Activated naive CD4-positive, alpha-beta T cell treated with anti-CD3 and anti-CD28 coated beads, Interleukin-2, amount 50 U/mL, for 72 hours (primary cell): Measurements from ENCODE around the gene WSB2. TPM values are rescaled to one million over a fixed set of nuclear protein-coding genes. Genes with fewer than 3 reads are reported as not detected.
A peak's percentile ranks its signal among the peaks of the same experiment; 100 is the strongest.
"Not testable (repeated sequence)": the region's sequence is repeated elsewhere in the genome, so short reads cannot be mapped to it uniquely, and the experiment has no call there.

Source experiments
- ATAC-seq, 2 donors: fragments of 150-1000 bp; cut with Tn5 transposase; 2 replicates each; pipeline ENCODE4 v1.10.0; 2021; ENCODE audit warnings: mild to moderate bottlenecking in 2 of 2, moderate library complexity in 2 of 2
- DNase-seq, 2 donors: peaks; one replicate each; pipeline ENCODE4 v3.0.0; 2021 to 2022; ENCODE audit warnings: low spot score in 2 of 2
- H3K27ac Mint-ChIP-seq, 2 donors: one replicate each; pipeline ENCODE4 v1.8.0; 2022; ENCODE audit warnings: mild to moderate bottlenecking in 2 of 2, mixed read lengths in 2 of 2
- H3K36me3 Mint-ChIP-seq, 2 donors: one replicate each; pipeline ENCODE4 v1.8.0; 2022; ENCODE audit warnings: mixed read lengths in 2 of 2
- H3K9me3 Mint-ChIP-seq, 2 donors: one replicate each; pipeline ENCODE4 v1.8.0; 2022; ENCODE audit warnings: mixed read lengths in 2 of 2
- total RNA-seq, 2 donors: library from RNA; stranded (reverse); gene quantifications; one replicate each; pipeline ENCODE4 v1.2.3, GENCODE V29; 2022

The WSB2 gene
- total RNA-seq, 2 donors from 2014 or later: 39.7 to 61.6 TPM

GRCh38 chr12:118022728-118023109 lies 38.3 kb downstream of the WSB2 start:
- DNase-seq (no peak), ATAC-seq (no peak)
- H3K27ac Mint-ChIP-seq: peak overlapping the region in 1 of 2 donors; percentile 88
- no peaks in the 10 kb centered on the region for H3K9me3 Mint-ChIP-seq
- H3K36me3 Mint-ChIP-seq: peaks cover 41 to 69% of the 10 kb centered on the region in 2 donors

- ATAC-seq, H3K9me3 Mint-ChIP-seq, DNase-seq: not testable (repeated sequence)
- peaks cover 46 to 68% of the 10 kb centered on the region in 2 donors for H3K36me3 Mint-ChIP-seq
- H3K27ac Mint-ChIP-seq: peak overlapping the region; percentile 69 to 88
Measured at GRCh38 chr12:118022097-118022727, 38.8 kb downstream of the WSB2 start.

- Mint-ChIP-seq H3K9me3 (no peaks in the 10 kb centered on the region), H3K36me3 (peaks cover 33 to 53% of the 10 kb centered on the region in 2 donors), H3K27ac (peak overlapping the region in 1 of 2 donors; percentile 55)
- DNase-seq: no peak
- ATAC-seq: no peak
Measured at GRCh38 chr12:118020036-118020435, 40.9 kb downstream of the WSB2 start.

- peak overlapping the region; percentile 37 to 93 for H3K27ac Mint-ChIP-seq
- no peak for ATAC-seq
Measured at GRCh38 chr12:118017926-118018325, 43.1 kb downstream of the WSB2 start.

GRCh38 chr12:118016424-118017264 lies 44.3 kb downstream of the WSB2 start, which contains the start of gene RFC5:
Gene RFC5 (plus strand): TSS chr12:118016703. CDS start chr12:118016828, 125 bp downstream.
- Mint-ChIP-seq H3K36me3 (peaks cover 20 to 39% of the 10 kb centered on the region in 2 donors), H3K27ac (peak within 1 kb of the TSS; percentile 93 to 98), H3K9me3 (peaks cover 0 to 4% of the 10 kb centered on the region in 2 donors)
- DNase-seq (peak; percentile 97 to 98), ATAC-seq (peak; percentile 96 to 99)

More at GRCh38 chr12:118017926-118018325, 43.1 kb downstream of the WSB2 start:
- DNase-seq: no peak
- Mint-ChIP-seq H3K36me3 (peaks cover 28 to 47% of the 10 kb centered on the region in 2 donors), H3K9me3 (peaks cover 0 to 4% of the 10 kb centered on the region in 2 donors)

GRCh38 chr12:118015944-118016343 lies 45.0 kb downstream of the WSB2 start:
- H3K36me3 Mint-ChIP-seq: peaks cover 19 to 32% of the 10 kb centered on the region in 2 donors
- ATAC-seq (no peak), DNase-seq (no peak)

GRCh38 chr12:118015306-118015705 lies 45.7 kb downstream of the WSB2 start:
- Mint-ChIP-seq H3K36me3 (peaks cover 13 to 25% of the 10 kb centered on the region in 2 donors), H3K9me3 (peaks cover 0 to 4% of the 10 kb centered on the region in 2 donors), H3K27ac (no peak overlapping the region)
- no peak for ATAC-seq
- no peak for DNase-seq

More at GRCh38 chr12:118015944-118016343, 45.0 kb downstream of the WSB2 start:
- Mint-ChIP-seq H3K27ac (peak overlapping the region in 1 of 2 donors; percentile 93), H3K9me3 (peaks cover 0 to 4% of the 10 kb centered on the region in 2 donors)

- no peak for DNase-seq
- no peak for ATAC-seq
- Mint-ChIP-seq H3K36me3 (peaks cover 13 to 14% of the 10 kb centered on the region in 2 donors), H3K27ac (no peak overlapping the region), H3K9me3 (peaks cover 0 to 4% of the 10 kb centered on the region in 2 donors)
Measured at GRCh38 chr12:118013283-118013682, 47.7 kb downstream of the WSB2 start.

GRCh38 chr12:118011961-118012360 lies 49.0 kb downstream of the WSB2 start:
- DNase-seq (no peak), ATAC-seq (no peak)
- peaks cover 0 to 4% of the 10 kb centered on the region in 2 donors for H3K9me3 Mint-ChIP-seq
- peaks cover 1% of the 10 kb centered on the region in 2 donors for H3K36me3 Mint-ChIP-seq
- no peak overlapping the region for H3K27ac Mint-ChIP-seq

- H3K27ac Mint-ChIP-seq: no peak overlapping the region
- peaks cover 0 to 4% of the 10 kb centered on the region in 2 donors for H3K9me3 Mint-ChIP-seq
- H3K36me3 Mint-ChIP-seq: no peaks in the 10 kb centered on the region
- ATAC-seq (no peak), DNase-seq (no peak)
Measured at GRCh38 chr12:118011377-118011776, 49.6 kb downstream of the WSB2 start.

GRCh38 chr12:118010903-118011302 lies 50.1 kb downstream of the WSB2 start:
- ATAC-seq (no peak), DNase-seq (no peak)
- H3K9me3 Mint-ChIP-seq: peaks cover 0 to 4% of the 10 kb centered on the region in 2 donors
- H3K27ac Mint-ChIP-seq: no peak overlapping the region
- no peaks in the 10 kb centered on the region for H3K36me3 Mint-ChIP-seq

- ATAC-seq: peak in 1 of 2 donors; percentile 67
- not testable (repeated sequence) for DNase-seq, H3K9me3 Mint-ChIP-seq, H3K27ac Mint-ChIP-seq
- H3K36me3 Mint-ChIP-seq: peaks cover 0 to 14% of the 10 kb centered on the region in 2 donors
Measured at GRCh38 chr12:117999806-118000205, 61.2 kb downstream of the WSB2 start.

GRCh38 chr12:117998719-117999118 lies 62.3 kb downstream of the WSB2 start:
- DNase-seq: no peak
- ATAC-seq: no peak
- H3K27ac Mint-ChIP-seq: no peak overlapping the region
- H3K9me3 Mint-ChIP-seq: peaks cover 9 to 14% of the 10 kb centered on the region in 2 donors
- H3K36me3 Mint-ChIP-seq: peaks cover 0 to 14% of the 10 kb centered on the region in 2 donors

- Mint-ChIP-seq H3K9me3 (peaks cover 6 to 9% of the 10 kb centered on the region in 2 donors), H3K27ac (no peak overlapping the region), H3K36me3 (peaks cover 3 to 4% of the 10 kb centered on the region in 2 donors)
- no peak for ATAC-seq
- no peak for DNase-seq
Measured at GRCh38 chr12:117994551-117995438, 66.2 kb downstream of the WSB2 start.

GRCh38 chr12:117986705-117987469 lies 74.1 kb downstream of the WSB2 start:
- ATAC-seq: peak; percentile 72 to 93
- H3K9me3 Mint-ChIP-seq: peaks cover 4% of the 10 kb centered on the region in 2 donors
- H3K27ac Mint-ChIP-seq: no peak overlapping the region
- peaks cover 4 to 5% of the 10 kb centered on the region in 2 donors for H3K36me3 Mint-ChIP-seq
- no peak for DNase-seq
